KG1 (cell line): ENCODE measurements around the gene CCDC170.

Experiments used
- DNase-seq: peaks from one replicate; lab custom pipeline; 2025; lab: John Stamatoyannopoulos, UW

Gene CCDC170

DNA sequence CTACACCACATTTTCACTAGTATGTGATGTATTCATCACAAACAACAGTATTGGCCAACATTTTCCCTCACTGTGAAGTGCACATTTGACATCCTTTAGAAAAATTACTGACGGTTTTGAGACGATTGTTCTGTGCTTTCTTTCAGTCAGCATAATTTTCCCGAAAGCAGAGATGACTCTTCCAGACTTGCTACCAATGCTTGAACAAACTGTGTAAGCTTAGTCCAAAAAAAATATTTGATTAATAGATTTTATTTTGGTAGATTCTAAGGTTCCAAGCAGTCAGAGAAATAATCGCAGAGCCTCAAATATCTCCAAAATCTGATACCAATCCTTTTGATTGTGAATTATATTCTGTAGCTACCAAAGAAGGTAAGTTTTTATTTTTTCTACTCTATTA, 162.6 kb downstream of the CCDC170 start:
- DNase-seq, result no peak

DNA sequence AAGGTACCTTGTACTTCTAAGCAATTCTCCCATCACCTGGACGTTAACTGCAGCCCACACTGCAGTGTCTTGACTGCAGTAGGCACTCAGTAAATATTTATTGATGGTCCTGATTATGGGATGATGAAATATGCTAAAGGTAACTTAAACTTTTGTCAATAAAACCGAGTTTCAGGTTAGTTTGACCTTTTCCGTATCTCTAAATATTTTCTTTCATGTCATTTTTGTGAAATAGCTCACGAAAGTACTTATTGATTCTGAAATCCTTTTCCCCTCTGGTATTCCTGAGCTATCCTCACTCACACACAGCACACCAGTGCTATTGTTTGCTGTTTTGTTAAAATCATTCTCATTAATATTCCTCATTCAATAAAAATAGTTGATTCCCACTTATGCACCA, 164.3 kb downstream of the CCDC170 start:
- DNase-seq, result no peak

DNA sequence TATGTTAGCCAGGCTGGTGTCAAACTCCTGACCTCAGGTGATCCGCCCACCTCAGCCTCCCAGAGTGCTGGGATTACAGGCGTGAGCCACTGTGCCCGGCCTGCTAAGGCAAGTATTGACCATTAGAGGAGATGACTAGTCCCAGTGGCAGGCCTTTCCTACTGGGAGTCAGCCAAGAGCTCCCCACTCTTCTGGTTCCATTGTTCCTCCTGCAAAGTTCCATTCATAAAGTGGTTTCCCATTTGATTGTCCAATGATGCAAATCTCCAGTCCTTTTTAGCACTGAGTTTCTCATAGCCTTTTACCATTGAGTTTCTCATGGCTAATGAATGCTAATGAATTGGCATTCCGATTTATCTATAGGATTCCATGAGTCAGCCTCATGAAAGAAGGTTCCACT, 165.4 kb downstream of the CCDC170 start:
- DNase-seq, result no peak

DNA sequence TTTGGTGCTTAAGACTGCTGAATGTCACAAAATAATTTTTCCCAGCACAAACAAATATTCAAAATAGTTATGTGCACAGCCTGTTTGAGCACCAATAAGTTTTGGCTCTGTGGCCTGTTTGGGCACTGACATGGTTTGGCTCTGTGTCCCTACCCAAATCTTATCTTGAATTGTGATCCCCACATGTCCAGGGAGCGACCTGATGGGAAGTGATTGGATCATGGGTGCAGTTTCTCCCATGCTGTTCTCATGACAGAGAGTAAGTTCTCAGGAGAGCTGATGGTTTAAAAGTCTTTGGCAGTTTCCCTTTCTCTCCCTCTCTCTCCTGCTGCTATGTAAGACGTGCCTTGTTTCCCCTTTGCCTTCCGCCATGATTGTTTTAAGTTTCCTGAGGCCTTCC, 167.7 kb downstream of the CCDC170 start:
- no peak for DNase-seq

DNA sequence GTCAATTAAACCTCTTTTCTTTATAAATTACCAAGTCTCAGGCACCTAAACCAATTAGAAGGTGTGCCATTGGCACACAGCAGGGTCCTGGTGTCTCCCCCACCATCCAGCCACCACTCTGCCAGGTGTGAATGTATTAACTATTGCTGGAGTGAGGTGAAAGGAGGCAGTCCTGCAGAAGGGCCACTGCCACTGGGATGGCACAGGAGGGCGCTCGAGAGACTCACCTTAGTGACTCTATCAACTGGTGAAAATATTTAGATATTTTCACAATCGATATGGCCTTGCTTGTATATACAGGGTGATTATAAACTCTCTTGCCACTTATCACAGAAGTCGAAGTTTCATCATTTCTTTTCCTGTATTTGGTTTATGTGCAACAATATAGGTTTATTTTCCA, 168.1 kb downstream of the CCDC170 start:
- DNase-seq, result no peak

DNA sequence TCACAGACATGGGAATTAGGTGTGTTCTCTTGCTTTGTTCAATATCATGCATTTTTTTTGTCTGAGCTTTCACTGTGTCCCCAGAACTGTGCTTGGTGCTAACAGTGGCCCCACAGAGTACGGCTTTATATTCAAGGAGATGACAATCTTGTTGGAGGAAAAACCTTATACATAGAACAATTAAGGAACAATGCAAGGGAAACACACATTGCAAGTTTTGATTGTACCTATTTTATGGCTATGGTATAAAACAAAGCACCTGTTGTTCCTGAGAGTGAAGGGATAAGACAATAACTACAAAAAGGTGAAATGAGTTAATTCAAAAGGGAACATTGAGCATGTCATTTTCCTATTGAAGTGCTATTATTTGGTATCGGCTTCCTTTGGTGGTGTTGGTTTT, 169.7 kb downstream of the CCDC170 start:
- DNase-seq, result no peak

DNA sequence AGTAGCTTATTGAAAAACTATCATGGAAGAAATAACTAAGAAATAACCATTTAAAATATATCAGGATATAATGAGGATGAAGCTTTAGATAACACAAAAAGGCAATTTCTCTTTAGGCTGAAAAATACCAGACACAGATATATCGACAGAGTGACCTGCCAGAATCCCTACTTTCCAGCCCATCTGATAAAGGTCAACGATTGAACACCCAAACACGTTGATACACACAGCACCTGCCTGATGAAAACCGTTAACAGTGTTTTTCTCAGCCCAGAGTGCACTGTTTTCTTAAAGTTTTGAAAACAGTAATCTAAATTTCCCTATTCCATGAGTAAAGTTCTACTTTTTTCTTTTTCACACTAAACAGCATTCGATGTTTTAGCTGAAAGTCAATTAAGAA, 170.6 kb downstream of the CCDC170 start:
- DNase-seq, result no peak

DNA sequence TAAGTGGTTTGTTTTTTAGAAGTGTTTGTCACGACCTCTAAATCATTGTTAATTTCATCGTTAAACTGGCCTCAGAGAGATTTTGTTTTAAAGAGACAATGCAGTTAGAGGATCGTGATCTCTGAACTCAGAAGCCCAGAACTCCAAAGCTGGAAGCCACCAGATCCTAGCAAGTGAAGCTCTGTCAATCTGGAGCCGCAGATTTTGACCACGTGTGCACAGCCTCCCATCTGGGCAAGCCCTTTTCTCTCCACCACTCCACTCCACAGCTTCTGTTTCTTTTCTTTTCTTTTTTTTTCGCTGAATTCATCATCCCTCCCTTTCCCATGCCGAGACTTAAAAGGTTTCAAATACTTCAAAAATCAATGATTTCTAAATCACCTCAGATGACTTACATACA, 171.5 kb downstream of the CCDC170 start:
- DNase-seq, result no peak

DNA sequence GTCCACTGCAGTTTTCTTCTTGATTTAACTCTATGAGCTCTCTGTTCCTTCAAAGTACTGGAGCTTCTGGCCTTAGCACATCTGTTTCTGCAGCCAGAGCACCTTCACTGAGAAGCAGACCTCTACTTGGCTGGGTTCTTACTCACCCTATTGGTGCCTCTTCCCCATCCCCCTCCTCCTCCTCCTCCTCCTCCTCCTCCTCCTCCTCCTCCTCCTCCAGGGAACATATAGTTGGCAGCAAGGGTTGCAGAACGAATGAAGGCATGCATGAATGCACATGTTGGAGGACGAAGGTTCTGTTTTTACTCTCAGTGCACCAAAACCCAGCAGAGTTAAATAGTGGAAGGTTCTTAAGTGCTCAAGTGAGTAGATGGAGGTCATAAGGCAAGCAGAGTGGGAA, 172.7 kb downstream of the CCDC170 start:
- DNase-seq, result no peak

DNA sequence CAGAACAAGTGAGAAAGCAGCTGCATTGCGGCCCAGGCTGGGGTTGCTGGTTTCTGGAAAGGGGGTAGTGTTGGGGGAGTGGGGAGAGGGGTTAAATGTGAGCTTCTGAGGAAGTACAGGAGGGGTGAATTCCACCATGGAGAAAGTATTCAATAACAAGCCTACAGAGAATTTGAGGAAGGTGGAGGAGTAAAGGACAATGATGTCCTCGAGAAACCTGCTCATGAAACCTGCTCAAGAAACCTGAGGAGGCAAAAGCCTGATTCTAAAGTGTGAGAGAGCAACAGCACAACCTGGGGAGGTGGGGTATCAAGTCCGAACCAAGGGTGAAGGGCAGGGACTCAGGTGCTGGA, 175.4 kb downstream of the CCDC170 start:
- no peak for DNase-seq

DNA sequence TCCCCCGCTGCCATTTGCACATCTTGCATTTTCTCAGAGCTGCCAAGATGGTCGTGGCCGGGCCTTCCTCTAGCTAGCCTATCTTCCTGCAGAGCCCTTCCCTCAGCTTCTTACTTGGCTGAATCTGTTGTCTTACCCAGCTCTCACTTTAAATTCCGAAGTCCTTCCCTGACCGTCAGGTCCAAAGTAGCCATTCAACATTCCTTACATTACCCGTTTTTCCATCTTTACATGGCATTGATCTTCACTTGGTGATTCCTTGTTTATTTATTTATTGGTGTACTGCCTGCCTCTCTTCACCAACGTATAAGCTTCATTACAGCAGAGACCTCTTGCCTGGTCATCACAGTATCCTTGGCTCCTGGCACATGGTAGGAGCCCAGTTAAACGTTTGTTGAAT, 176.3 kb downstream of the CCDC170 start:
- no peak for DNase-seq
